Ascending aorta (tissue), 2 donors: ENCODE data around the gene GRIFIN. TPM values are rescaled to one million over a fixed set of nuclear protein-coding genes. Genes with fewer than 3 reads are reported as not detected.

Source experiments
- DNase-seq, 2 donors: peaks; one replicate each; pipeline ENCODE4 v3.0.0-alpha.2; 2019; ENCODE audit warnings: low spot score in 2 of 2
- H3K27ac ChIP-seq, 2 donors: fragments of 200-600 bp; sonication (generic); one replicate each; pipeline ENCODE4 v1.5.1; 2016 to 2017; ENCODE audit warnings: mild to moderate bottlenecking in 1 of 2
- H3K27me3 ChIP-seq: fragments of 200-600 bp; sonication (generic); one replicate; pipeline ENCODE4 v1.5.1; 2017
- H3K36me3 ChIP-seq, 2 donors: fragments of 200-600 bp; sonication (generic); one replicate each; pipeline ENCODE4 v1.5.1; 2016
- H3K4me1 ChIP-seq, 2 donors: fragments of 200-600 bp; sonication (generic); one replicate each; pipeline ENCODE4 v1.5.1; 2016 to 2017; ENCODE audit warnings: mild to moderate bottlenecking in 1 of 2
- H3K4me3 ChIP-seq, 2 donors: fragments of 200-600 bp; sonication (generic); one replicate each; pipeline ENCODE4 v1.5.1; 2016 to 2017; ENCODE audit warnings: mild to moderate bottlenecking in 1 of 2
- H3K9me3 ChIP-seq, 2 donors: fragments of 200-600 bp; sonication (generic); one replicate each; pipeline ENCODE4 v1.5.1; 2016
- intact Hi-C: fragments of 100-400 bp; cut with DNase I; formaldehyde crosslinking; loops from one replicate; pipeline ENCODE4 v1.15.1; 2023
- total RNA-seq: library from RNA; depleted of rRNA; stranded (reverse); fragments of >200 nt; gene quantifications from one replicate; pipeline ENCODE4 v1.1.0, GENCODE V29; 2016
- TF ChIP-seq, protein P1 (sequence below), 3 experiments: fragments of 200-600 bp in 2 of 3; fragments of 450-650 bp in 1 of 3; sonication (generic) in 2 of 3; IDR thresholded peaks; one replicate each; pipeline ENCODE4 v1.5.1; 2016 to 2019; ENCODE audit warnings: antibody characterized with exemption in 3 of 3, mild to moderate bottlenecking in 1 of 3, moderate library complexity in 1 of 3

Gene GRIFIN
- total RNA-seq, 1 donor from 2014 or later = not detected

DNA sequence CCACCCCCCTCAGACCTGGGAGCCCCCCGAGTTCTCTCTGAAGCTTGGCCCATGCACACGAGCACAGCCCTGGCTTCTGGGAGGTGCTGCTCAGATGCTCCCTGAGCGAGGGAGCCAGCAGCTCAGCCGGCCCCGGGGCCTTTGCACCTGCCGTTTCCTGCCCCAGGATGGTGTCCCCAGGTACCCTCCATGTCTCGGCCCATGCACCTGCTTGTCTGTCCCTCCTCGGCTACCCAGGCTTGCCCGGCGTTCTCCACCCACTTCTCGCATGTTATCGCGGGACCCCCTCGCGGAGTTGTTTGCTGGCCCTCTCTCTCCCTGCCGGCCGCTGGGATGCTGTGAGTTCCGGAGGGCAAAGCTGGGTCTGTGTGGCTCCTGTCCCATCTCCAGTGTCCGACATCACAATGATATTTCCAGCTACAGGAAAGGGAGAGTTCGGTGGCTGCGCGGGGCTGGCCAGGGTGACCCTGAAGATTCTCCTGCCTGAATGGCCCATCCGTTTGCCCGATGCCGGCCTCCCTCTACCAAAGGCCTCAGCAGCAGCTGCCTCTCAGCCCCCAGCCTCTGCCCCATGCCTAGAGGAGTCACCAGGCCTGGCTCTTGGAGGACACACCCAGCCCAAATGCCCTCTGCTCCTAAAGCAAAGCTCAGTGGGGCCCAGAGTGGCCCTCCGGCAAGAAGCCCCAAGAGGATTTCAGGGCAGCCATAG, 31.2 kb upstream of the GRIFIN start:
- Histone ChIP-seq H3K27ac (no peak overlapping the region), H3K4me3 (no peak overlapping the region), H3K9me3 (no peaks in the 10 kb centered on the region), H3K4me1 (peaks cover 0 to 4% of the 10 kb centered on the region in 2 donors), H3K36me3 (no peaks in the 10 kb centered on the region), H3K27me3 (no peaks in the 10 kb centered on the region)
- no peak for DNase-seq
- TF ChIP-seq, protein P1, sequence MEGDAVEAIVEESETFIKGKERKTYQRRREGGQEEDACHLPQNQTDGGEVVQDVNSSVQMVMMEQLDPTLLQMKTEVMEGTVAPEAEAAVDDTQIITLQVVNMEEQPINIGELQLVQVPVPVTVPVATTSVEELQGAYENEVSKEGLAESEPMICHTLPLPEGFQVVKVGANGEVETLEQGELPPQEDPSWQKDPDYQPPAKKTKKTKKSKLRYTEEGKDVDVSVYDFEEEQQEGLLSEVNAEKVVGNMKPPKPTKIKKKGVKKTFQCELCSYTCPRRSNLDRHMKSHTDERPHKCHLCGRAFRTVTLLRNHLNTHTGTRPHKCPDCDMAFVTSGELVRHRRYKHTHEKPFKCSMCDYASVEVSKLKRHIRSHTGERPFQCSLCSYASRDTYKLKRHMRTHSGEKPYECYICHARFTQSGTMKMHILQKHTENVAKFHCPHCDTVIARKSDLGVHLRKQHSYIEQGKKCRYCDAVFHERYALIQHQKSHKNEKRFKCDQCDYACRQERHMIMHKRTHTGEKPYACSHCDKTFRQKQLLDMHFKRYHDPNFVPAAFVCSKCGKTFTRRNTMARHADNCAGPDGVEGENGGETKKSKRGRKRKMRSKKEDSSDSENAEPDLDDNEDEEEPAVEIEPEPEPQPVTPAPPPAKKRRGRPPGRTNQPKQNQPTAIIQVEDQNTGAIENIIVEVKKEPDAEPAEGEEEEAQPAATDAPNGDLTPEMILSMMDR (IDR thresholded peaks at IDR 0.05) = no peak
- intact Hi-C loops = no loop called here

DNA sequence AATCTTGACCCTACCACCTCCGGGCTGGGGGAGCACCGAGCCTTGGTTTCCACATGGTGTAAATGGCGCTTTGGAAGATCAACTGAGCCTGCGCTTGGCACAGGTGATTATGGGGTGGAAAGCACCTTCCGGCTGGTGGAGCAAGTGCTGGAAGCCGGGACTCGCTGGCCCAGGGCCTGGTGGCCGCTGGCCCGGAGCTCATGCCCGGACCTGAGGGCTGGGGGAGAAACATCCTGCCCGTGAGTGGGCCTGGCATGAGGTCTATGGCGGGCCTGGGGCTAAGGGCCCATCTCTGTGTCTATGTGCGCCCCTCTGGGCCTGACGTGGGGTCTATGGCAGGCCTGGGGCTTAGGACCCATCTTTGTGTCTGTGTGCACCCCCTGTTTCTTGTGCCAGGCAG, 29.2 kb upstream of the GRIFIN start:
- DNase-seq = no peak
- TF ChIP-seq, protein P1 (IDR thresholded peaks at IDR 0.05) = no peak
- Histone ChIP-seq H3K27me3 (no peaks in the 10 kb centered on the region), H3K4me3 (no peak overlapping the region), H3K9me3 (no peaks in the 10 kb centered on the region), H3K27ac (no peak overlapping the region), H3K36me3 (no peaks in the 10 kb centered on the region), H3K4me1 (no peaks in the 10 kb centered on the region)
- intact Hi-C loops = no loop called here

- no peak for DNase-seq
- H3K27ac ChIP-seq = no peak overlapping the region
- H3K27me3 ChIP-seq = no peaks in the 10 kb centered on the region
- TF ChIP-seq, protein P1 (IDR thresholded peaks at IDR 0.05) = no peak
- H3K9me3 ChIP-seq = no peaks in the 10 kb centered on the region
- no peak overlapping the region for H3K4me3 ChIP-seq
- no peaks in the 10 kb centered on the region for H3K36me3 ChIP-seq
- H3K4me1 ChIP-seq = no peaks in the 10 kb centered on the region
- intact Hi-C loops = no loop called here
Measured at GRCh38 chr7:2504889-2505375, 28.7 kb upstream of the GRIFIN start.

GRCh38 chr7:2504128-2504888, 28.1 kb upstream of the GRIFIN start:
- Histone ChIP-seq H3K27me3 (no peaks in the 10 kb centered on the region), H3K4me1 (no peaks in the 10 kb centered on the region), H3K36me3 (no peaks in the 10 kb centered on the region), H3K9me3 (no peaks in the 10 kb centered on the region), H3K4me3 (no peak overlapping the region), H3K27ac (no peak overlapping the region)
- intact Hi-C loops = no loop called here
- no peak for DNase-seq
- TF ChIP-seq, protein P1 (IDR thresholded peaks at IDR 0.05) = no peak

DNA sequence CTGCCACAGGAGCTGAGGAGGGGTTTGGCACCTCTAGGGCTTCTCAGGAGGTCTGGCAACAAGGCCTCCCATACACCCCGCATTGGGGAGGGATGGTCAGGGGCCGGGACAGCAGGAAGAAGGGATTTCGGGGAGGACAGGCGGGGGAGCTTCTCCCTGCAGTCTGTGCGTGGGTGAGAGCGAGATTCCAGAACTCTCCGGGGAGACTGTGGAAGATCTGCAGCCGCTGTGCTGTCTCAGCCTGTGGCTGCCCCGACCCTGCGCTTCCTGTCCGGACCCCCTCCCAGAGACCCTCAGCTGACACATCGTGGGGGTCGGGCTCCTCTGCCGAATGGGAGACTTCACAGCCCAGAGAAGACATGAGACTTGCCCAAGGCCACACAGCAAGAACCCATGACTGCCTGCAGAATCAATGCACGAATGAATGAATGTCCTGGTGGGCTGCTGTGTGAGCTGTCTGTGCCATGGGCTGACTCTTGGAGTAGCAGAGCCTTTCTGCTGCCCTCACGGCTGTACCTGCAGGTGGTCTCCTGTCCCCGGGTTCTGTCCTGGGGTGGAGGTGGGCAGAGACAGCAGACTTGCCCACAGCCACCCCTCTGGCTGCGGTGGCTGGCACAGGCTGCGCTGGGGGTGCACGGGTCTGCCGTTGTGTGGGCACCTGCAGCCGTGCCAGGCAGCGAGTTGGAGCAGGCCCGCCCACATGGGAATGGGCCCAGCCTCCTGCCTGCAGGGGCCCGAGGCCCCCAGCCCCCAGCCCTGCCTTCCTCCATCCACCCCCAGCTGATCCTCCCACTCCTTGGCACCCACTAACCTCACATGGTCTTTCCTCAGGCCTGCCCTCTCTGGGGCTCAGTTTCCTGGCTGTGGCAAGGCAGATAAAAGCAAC, 27.1 kb upstream of the GRIFIN start:
- TF ChIP-seq, protein P1 (IDR thresholded peaks at IDR 0.05) = no peak
- DNase-seq = no peak

More for the DNA sequence above, 27.1 kb upstream of the GRIFIN start:
- Histone ChIP-seq H3K4me1 (no peaks in the 10 kb centered on the region), H3K27ac (no peak overlapping the region), H3K4me3 (no peak overlapping the region), H3K9me3 (no peaks in the 10 kb centered on the region), H3K36me3 (no peaks in the 10 kb centered on the region), H3K27me3 (no peaks in the 10 kb centered on the region)
- intact Hi-C loops = no loop called here
